ENCODE data around the gene ENPP3.

DNA sequence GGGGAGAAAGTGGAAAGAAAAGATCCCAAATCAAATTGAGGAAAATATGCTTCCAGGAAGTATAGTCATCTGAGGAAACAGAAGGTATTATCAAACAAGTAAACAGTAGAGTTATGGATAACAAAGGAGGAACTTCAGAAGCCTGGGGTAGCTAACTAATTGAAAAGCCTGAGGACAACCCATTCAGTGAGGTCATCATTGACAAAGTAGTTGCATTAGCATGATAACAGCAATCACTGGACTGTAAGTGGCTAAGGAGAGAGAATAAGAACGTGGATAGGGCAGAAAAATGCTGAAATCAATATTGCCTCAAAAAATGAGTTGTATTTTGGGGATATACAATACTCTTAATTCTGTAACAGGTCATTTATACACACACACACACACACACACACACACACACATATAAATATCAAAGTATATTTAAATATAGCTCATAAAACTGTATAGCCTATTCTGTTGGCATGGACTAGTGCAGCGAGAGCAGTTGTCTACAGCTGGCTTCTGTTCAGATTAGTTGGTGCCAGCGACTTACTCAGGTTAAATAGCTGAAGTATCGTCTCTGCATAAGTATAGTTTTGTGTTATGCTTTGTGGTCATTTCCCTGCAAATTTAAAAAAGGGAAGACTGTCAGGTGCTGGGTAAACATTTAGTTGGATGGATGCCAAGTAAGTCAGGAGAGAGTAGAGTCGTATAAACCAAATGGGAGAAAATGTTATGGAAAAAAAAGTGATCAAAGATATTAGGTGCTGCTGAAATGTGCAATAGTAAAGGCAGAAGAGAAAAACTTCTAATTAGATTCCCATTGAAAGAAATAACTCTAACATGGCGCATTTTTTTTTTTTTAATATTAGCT, 107.6 kb downstream of the ENPP3 start:
- TF ChIP-seq CTCF (IDR thresholded peaks at IDR 0.05; ENCODE audit: poor library complexity, severe bottlenecking): no peak
- no peak for TF ChIP-seq MXI1 (conservative IDR thresholded peaks at IDR 0.05; ENCODE audit: poor library complexity, severe bottlenecking)
- TF ChIP-seq EZH2 (IDR thresholded peaks at IDR 0.05; ENCODE audit: borderline replicate concordance, insufficient read depth, low read length, poor library complexity, severe bottlenecking): no peak
- no peak for TF ChIP-seq RAD21 (conservative IDR thresholded peaks at IDR 0.05)
